GM10266 (cell line): ENCODE data around the gene USH1G.

Experiments
- DNase-seq: peaks from one replicate; pipeline ENCODE4 v3.0.0; 2012; ENCODE audit errors: extremely low spot score
- TF ChIP-seq, protein P1 (sequence below): IDR thresholded peaks from 2 replicates; pipeline ENCODE4 v1.5.1; 2012; ENCODE audit warnings: mild to moderate bottlenecking, low read depth; ENCODE audit not compliant: control insufficient read depth, insufficient read depth; ENCODE audit errors: missing control alignments

The USH1G gene

DNA sequence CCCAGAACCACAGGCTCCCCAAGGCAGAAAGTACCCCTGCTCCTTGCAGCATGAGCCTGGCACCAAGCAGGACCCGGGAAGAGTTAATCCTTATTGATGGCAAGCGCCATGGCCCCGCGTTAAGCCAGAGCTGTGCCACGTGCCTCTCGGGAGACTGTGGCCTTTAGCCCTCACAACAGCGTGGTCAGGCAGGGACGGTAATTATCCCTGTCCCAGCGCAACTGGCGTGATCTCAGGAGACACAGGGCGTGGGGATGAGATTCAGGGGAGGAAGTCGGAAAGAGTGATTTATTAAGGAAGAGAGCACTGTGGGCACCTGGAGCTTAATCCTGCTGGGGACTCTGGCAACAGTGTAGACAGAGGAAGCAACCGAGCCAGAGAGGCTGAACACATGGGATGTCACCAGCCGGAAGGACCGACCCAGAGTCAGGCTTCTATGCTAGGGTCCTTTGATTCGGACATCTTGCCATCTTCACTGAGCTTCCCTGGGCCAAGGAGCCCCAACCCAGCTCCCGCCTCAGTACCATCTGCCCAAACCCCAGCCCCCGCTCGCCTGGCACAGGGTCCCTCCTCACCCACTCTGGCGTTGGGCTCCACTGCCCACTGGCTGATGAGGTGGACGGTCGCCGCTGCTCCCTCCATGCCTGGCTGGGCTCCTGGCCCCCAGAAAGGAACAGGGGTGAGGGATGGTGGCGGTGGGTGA, 29.5 kb upstream of the USH1G start:
- DNase-seq, result no peak
- TF ChIP-seq, protein P1, sequence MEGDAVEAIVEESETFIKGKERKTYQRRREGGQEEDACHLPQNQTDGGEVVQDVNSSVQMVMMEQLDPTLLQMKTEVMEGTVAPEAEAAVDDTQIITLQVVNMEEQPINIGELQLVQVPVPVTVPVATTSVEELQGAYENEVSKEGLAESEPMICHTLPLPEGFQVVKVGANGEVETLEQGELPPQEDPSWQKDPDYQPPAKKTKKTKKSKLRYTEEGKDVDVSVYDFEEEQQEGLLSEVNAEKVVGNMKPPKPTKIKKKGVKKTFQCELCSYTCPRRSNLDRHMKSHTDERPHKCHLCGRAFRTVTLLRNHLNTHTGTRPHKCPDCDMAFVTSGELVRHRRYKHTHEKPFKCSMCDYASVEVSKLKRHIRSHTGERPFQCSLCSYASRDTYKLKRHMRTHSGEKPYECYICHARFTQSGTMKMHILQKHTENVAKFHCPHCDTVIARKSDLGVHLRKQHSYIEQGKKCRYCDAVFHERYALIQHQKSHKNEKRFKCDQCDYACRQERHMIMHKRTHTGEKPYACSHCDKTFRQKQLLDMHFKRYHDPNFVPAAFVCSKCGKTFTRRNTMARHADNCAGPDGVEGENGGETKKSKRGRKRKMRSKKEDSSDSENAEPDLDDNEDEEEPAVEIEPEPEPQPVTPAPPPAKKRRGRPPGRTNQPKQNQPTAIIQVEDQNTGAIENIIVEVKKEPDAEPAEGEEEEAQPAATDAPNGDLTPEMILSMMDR, result no peak

DNA sequence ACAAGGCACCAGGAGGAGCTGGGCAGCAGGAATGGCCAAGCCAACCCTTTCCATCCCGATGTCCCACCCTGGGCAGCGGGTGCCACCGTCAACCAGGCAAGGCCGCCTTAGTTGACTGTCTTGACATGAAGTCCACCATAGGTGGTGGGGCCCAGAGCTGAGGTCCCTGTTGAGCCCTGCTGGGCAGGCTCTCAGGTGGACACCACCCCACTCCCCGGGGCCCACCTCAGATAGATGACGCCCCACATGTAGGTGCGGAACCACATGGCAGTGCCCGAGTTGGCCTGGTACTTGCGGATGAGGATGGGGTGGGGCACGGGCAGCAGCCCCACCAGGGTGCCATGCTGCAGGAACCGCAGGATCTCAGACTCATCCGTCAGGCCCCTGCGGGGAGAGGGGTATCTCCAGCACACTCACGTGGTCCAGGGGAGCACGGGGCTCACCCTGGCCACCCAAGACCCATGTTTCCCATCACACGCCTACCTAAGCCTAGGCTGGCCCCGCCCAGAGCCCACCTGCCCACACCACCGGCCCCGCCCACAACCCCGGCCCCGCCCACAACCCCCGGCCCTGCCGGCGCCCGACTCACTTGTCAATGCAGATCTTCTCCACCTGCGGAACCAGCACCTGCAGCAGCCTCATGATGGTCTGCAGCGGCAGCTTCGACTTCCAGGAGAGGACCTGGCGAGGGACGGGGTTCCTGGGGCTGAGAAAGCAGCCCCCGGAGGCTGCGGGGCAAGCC, 28.8 kb upstream of the USH1G start:
- no peak for DNase-seq
- TF ChIP-seq, protein P1, result no peak

DNA sequence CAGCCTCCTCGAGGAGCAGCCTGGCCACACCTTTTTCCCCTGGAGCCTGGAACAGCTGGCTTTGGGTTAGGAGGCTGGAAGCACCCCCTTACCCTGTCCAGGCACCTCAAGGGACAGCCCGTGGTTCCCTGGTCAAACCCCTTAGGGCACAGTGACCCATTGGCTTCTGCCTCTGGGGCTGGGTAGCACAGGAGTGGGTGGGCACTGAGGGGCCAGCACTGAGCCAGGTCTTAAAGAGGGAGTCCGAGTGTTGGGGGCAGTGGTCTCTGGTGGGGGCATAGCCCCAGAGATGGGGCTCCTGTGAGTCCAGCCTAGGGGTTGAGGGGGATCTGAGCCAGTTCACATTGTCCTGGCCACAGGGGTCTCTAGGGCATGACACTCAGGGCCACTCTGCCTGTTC, 28.0 kb upstream of the USH1G start:
- no peak for DNase-seq
- TF ChIP-seq, protein P1, result no peak

DNA sequence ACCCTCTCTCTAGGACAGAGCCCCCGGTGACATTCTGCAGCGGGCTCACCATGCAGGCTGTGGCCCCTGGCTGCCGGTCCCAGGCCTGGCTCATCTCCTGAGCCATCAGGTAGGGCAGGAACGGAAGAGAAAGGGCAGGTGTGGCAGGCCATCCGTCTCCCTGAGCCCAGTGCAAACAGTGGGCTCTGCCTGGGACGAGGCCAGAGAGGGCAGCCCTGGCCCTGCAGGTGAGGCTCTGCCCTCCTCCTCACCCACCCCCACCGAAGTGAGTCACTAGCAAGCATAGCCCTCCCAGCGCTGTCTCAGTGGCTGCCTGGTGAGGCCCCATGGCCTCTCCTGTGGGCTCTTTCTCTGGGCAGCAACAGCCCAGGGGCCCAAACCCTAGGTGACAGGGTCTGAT, 27.2 kb upstream of the USH1G start:
- no peak for DNase-seq
- TF ChIP-seq, protein P1, result no peak

DNA sequence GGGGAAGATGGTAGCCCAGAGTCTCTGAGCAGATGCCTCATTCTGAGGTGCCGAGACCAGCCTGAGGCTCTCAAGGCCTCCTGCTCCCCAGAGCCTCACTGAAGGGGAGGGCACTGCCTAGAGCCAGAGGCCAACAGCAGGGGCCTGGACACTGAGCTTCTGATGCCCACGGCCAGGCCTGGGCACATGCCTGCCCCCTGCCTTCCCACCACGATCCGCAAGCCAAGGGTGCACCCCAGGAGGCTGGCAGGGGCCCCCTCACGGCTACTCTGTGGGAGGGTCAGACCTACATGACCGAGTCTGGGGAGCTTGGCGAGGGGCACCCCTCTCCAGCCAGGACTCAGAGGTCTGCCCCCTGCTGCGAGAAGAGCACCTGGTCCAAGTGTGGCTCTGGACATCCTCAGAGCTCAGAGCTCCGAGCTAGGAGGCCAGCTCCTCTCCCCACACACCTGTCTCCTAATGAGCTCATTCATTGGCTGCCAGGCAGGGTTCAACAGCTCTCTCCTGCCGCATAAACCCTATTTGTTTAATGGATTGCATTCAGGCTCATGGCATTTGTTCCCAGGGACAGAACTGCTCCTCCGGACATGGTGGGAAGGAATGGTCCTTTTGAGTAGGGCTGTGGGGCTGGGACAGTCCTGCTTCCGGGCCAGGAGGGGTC, 26.5 kb upstream of the USH1G start:
- TF ChIP-seq, protein P1, result no peak
- DNase-seq, result no peak

DNA sequence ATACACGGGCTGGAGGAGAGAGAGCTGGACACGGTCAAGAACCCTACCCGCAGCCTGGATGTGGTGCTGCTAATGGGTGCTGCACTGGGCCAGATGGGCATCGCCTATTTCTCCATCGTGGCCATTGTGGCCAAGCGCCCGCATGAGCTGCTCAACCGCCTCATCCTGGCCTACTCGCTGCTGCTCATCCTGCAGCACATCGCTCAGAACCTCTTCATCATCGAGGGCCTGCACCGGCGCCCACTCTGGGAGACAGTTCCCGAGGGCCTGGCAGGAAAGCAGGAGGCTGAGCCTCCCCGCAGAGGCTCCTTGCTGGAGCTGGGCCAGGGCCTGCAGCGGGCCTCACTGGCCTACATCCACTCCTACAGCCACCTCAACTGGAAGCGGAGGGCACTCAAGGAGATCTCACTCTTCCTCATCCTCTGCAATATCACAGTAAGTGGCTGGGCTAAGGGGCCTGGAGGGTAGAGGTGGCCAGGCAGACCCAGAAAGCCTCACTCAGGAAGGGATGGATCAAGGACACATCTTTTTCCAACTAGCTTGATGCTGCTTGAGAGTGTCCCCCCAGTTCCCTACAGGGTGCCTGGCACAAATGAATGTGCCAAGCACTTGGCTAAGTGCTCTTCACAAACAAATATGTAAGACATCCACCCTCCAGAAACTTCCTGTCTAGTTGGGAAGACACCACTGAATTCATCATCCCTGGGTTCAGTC, 24.1 kb upstream of the USH1G start:
- no peak for DNase-seq
- TF ChIP-seq, protein P1, result no peak
